ENCODE results near the gene BARX1.
A peak's percentile ranks its signal among the peaks of the same experiment; 100 is the strongest.
"Not testable (repeated sequence)": the region's sequence is repeated elsewhere in the genome, so short reads cannot be mapped to it uniquely, and the experiment has no call there.

BARX1 gene

GRCh38 chr9:93967020-93967803, 12.1 kb upstream of the BARX1 start:
- peak; percentile 6 for DNase-seq (ENCODE audit: extremely low spot score)
- CTCF ChIA-PET, result no interaction called here
- TF ChIP-seq CTCF (IDR thresholded peaks at IDR 0.05; ENCODE audit: control extremely low read depth, extremely low read depth, low read depth, missing control alignments), result no peak
- POLR2A ChIA-PET, result interaction anchor here (0.6 kb wide), 1 partner anchor 10 kb away, joined by 4 read pairs; no protein-coding TSS in a partner anchor

- TF ChIP-seq CTCF (IDR thresholded peaks at IDR 0.05; ENCODE audit: control extremely low read depth, extremely low read depth, low read depth, missing control alignments), result no peak
- ChIA-PET POLR2A (no interaction called here), CTCF (interaction anchor here (0.9 to 1.4 kb wide), 2 partner anchors 49 to 286 kb away, joined by 3 to 8 read pairs; no protein-coding TSS in a partner anchor)
- DNase-seq (ENCODE audit: extremely low spot score), result peak; percentile 6
Observed at GRCh38 chr9:93965830-93966577, 10.8 kb upstream of the BARX1 start.

- ChIA-PET POLR2A (no interaction called here), CTCF (interaction anchor here (1.0 to 4.4 kb wide), 9 partner anchors 12 to 284 kb away, joined by 3 to 58 read pairs (median 6); no protein-coding TSS in a partner anchor)
- TF ChIP-seq CTCF (IDR thresholded peaks at IDR 0.05; ENCODE audit: control extremely low read depth, extremely low read depth, low read depth, missing control alignments), result no peak
- DNase-seq (ENCODE audit: extremely low spot score), result peak; percentile 7
Observed at GRCh38 chr9:93964685-93965084, 9.5 kb upstream of the BARX1 start.

- TF ChIP-seq CTCF (IDR thresholded peaks at IDR 0.05; ENCODE audit: control extremely low read depth, extremely low read depth, low read depth, missing control alignments), result no peak
- CTCF ChIA-PET, result interaction anchor here (1.0 to 4.4 kb wide), 9 partner anchors 13 to 283 kb away, joined by 3 to 58 read pairs (median 6); no protein-coding TSS in a partner anchor
- POLR2A ChIA-PET, result no interaction called here
- no peak for DNase-seq (ENCODE audit: extremely low spot score)
Observed at GRCh38 chr9:93963969-93964368, 8.8 kb upstream of the BARX1 start.

GRCh38 chr9:93963489-93963888, 8.3 kb upstream of the BARX1 start:
- CTCF ChIA-PET, result interaction anchor here (1.0 to 4.4 kb wide), 9 partner anchors 13 to 282 kb away, joined by 3 to 58 read pairs (median 6); no protein-coding TSS in a partner anchor
- POLR2A ChIA-PET; DNase-seq (ENCODE audit: extremely low spot score): not testable (repeated sequence)

GRCh38 chr9:93962561-93963440, 7.6 kb upstream of the BARX1 start:
- POLR2A ChIA-PET, result no interaction called here
- CTCF ChIA-PET, result interaction anchor here (0.8 to 4.4 kb wide), 14 partner anchors 9 to 813 kb away, joined by 3 to 58 read pairs (median 4); no protein-coding TSS in a partner anchor
- peak; percentile 82 for DNase-seq (ENCODE audit: extremely low spot score)
- peak; percentile 79 for TF ChIP-seq CTCF (IDR thresholded peaks at IDR 0.05; ENCODE audit: control extremely low read depth, extremely low read depth, low read depth, missing control alignments)

Data from GM10248 (cell line).